Upper lobe of right lung (tissue), 1 donor: ENCODE results near the gene GJC1. TPM values are rescaled to one million over a fixed set of nuclear protein-coding genes. Genes with fewer than 3 reads are reported as not detected.
A peak's percentile ranks its signal among the peaks of the same experiment; 100 is the strongest.

Experiments used
- ATAC-seq: fragments of 200-7000 bp; cut with Tn5 transposase; one replicate; pipeline ENCODE4 v1.9.1; 2020; ENCODE audit warnings: mild to moderate bottlenecking, moderate library complexity
- DNase-seq: peaks from one replicate; pipeline ENCODE4 v3.0.0-alpha.2; 2020
- H3K27ac ChIP-seq: fragments of 200-600 bp; one replicate; pipeline ENCODE4 v1.8.0; 2022
- H3K27me3 ChIP-seq: fragments of 200-600 bp; one replicate; pipeline ENCODE4 v1.8.0; 2022; ENCODE audit warnings: mild to moderate bottlenecking
- H3K36me3 ChIP-seq: fragments of 200-600 bp; one replicate; pipeline ENCODE4 v1.8.0; 2022
- H3K4me1 ChIP-seq: fragments of 200-600 bp; one replicate; pipeline ENCODE4 v1.8.0; 2022
- H3K4me3 ChIP-seq: fragments of 200-600 bp; one replicate; pipeline ENCODE4 v1.8.0; 2022; ENCODE audit warnings: mild to moderate bottlenecking
- H3K9me3 ChIP-seq: fragments of 200-600 bp; one replicate; pipeline ENCODE4 v1.8.0; 2022
- CTCF ChIP-seq: fragments of 200-600 bp; IDR thresholded peaks from one replicate; pipeline ENCODE4 v1.8.0; 2022; ENCODE audit warnings: antibody characterized with exemption
- intact Hi-C: fragments of 100-400 bp; cut with DNase I; formaldehyde crosslinking; loops from one replicate; pipeline ENCODE4 v1.11.0; 2022
- total RNA-seq: library from RNA; stranded (reverse); fragmentation: NEBNext Ultra II Directional; extraction: Animal tissue kit (Norgen Biotek cat#: 25700); gene quantifications from one replicate; pipeline ENCODE4 v1.2.1, GENCODE V29; 2021
- donor health status: DM: no; HTN: yes; CAD: no; lungs with severe emphysema.

Gene GJC1
- total RNA-seq, 1 donor from 2014 or later = 22.8 TPM

- intact Hi-C loops = no loop called here
- H3K27me3 ChIP-seq = peaks cover 16% of the 10 kb centered on the region
- no peak for TF ChIP-seq CTCF
- DNase-seq (no peak), ATAC-seq (no peak)
- no peaks in the 10 kb centered on the region for H3K4me1 ChIP-seq
- H3K27ac ChIP-seq = no peak overlapping the region
- H3K36me3 ChIP-seq = no peaks in the 10 kb centered on the region
- H3K4me3 ChIP-seq = no peak overlapping the region
- H3K9me3 ChIP-seq = no peaks in the 10 kb centered on the region
These were observed 64.1 kb downstream of the GJC1 start for GRCh38 chr17:44765965-44766364.

- peaks cover 39% of the 10 kb centered on the region for H3K27me3 ChIP-seq
- DNase-seq = no peak
These were observed 66.9 kb downstream of the GJC1 start for GRCh38 chr17:44763170-44763569.

GRCh38 chr17:44761932-44762810, 67.9 kb downstream of the GJC1 start:
- Histone ChIP-seq H3K27me3 (peaks cover 41% of the 10 kb centered on the region), H3K27ac (no peak overlapping the region), H3K4me1 (peaks cover 7% of the 10 kb centered on the region), H3K36me3 (no peaks in the 10 kb centered on the region), H3K4me3 (no peak overlapping the region), H3K9me3 (no peaks in the 10 kb centered on the region)
- TF ChIP-seq CTCF = no peak
- intact Hi-C loops = no loop called here
- ATAC-seq = no peak
- no peak for DNase-seq

More at GRCh38 chr17:44763170-44763569, 66.9 kb downstream of the GJC1 start:
- peaks cover 7% of the 10 kb centered on the region for H3K4me1 ChIP-seq
- H3K27ac ChIP-seq = no peak overlapping the region
- ATAC-seq = no peak
- intact Hi-C loops = no loop called here
- no peaks in the 10 kb centered on the region for H3K9me3 ChIP-seq
- H3K36me3 ChIP-seq = no peaks in the 10 kb centered on the region
- no peak for TF ChIP-seq CTCF
- no peak overlapping the region for H3K4me3 ChIP-seq

GRCh38 chr17:44760474-44761308, 69.4 kb downstream of the GJC1 start:
- H3K27me3 ChIP-seq = peaks cover 38% of the 10 kb centered on the region
- intact Hi-C loops = no loop called here
- ATAC-seq = no peak

GRCh38 chr17:44759916-44760243, 70.2 kb downstream of the GJC1 start:
- H3K36me3 ChIP-seq = no peaks in the 10 kb centered on the region
- H3K27ac ChIP-seq = no peak overlapping the region
- H3K4me1 ChIP-seq = peaks cover 7% of the 10 kb centered on the region
- no peaks in the 10 kb centered on the region for H3K9me3 ChIP-seq
- DNase-seq = no peak
- ATAC-seq = peak; percentile 3
- peaks cover 38% of the 10 kb centered on the region for H3K27me3 ChIP-seq
- no peak overlapping the region for H3K4me3 ChIP-seq
- no peak for TF ChIP-seq CTCF
- intact Hi-C loops = no loop called here

More at GRCh38 chr17:44760474-44761308, 69.4 kb downstream of the GJC1 start:
- Histone ChIP-seq H3K4me3 (no peak overlapping the region), H3K4me1 (peaks cover 7% of the 10 kb centered on the region), H3K9me3 (no peaks in the 10 kb centered on the region), H3K36me3 (no peaks in the 10 kb centered on the region), H3K27ac (no peak overlapping the region)
- DNase-seq = peak; percentile 51
- TF ChIP-seq CTCF = no peak
